Breast epithelium (tissue), 4 donors: ENCODE data around the gene SEC14L5. TPM values are rescaled to one million over a fixed set of nuclear protein-coding genes. Genes with fewer than 3 reads are reported as not detected.

Source experiments
- DNase-seq, 2 donors: peaks; one replicate each; pipeline ENCODE4 v3.0.0-alpha.2; 2019; ENCODE audit warnings: low spot score in 2 of 2
- H3K27ac ChIP-seq, 2 donors: fragments of 200-600 bp; sonication (generic) in 1 of 2; one replicate each; pipeline ENCODE4 v1.5.1; 2016 to 2019; ENCODE audit warnings: mild to moderate bottlenecking in 1 of 2
- H3K27me3 ChIP-seq, 2 donors: fragments of 200-600 bp; sonication (generic) in 1 of 2; one replicate each; pipeline versions ENCODE4 v1.5.1 to v1.6.0; 2017 to 2019; ENCODE audit warnings: control low read depth in 1 of 2, mild to moderate bottlenecking in 1 of 2
- H3K36me3 ChIP-seq: fragments of 200-600 bp; one replicate; pipeline ENCODE4 v1.5.1; 2019
- H3K4me1 ChIP-seq, 2 donors: fragments of 200-600 bp; sonication (generic); one replicate each; pipeline ENCODE4 v1.5.1; 2016 to 2019; ENCODE audit warnings: control low read depth in 1 of 2
- H3K4me3 ChIP-seq, 3 donors: fragments of 200-600 bp; sonication (generic); 1 replicate in 2 of 3; 2 replicates in 1 of 3; pipeline ENCODE4 v1.5.1; 2016 to 2019; ENCODE audit warnings: mild to moderate bottlenecking in 3 of 3, moderate library complexity in 2 of 3
- H3K9me3 ChIP-seq, 2 donors: fragments of 200-600 bp; sonication (generic) in 1 of 2; one replicate each; pipeline ENCODE4 v1.5.1; 2016 to 2019; ENCODE audit warnings: control low read depth in 1 of 2
- CTCF ChIP-seq, 3 donors: fragments of 450-650 bp; IDR thresholded peaks; one replicate each; pipeline ENCODE4 v1.5.1; 2016 to 2017; ENCODE audit warnings: antibody characterized with exemption in 3 of 3, mild to moderate bottlenecking in 3 of 3, moderate library complexity in 3 of 3
- POLR2A ChIP-seq: fragments of 450-650 bp; IDR thresholded peaks from one replicate; pipeline ENCODE4 v1.6.1; 2016; ENCODE audit warnings: antibody characterized with exemption, mild to moderate bottlenecking, moderate library complexity
- POLR2AphosphoS5 ChIP-seq, 3 donors: sonication (generic); formaldehyde crosslinking; IDR thresholded peaks; one replicate each; pipeline ENCODE4 v1.6.1; 2017; ENCODE audit warnings: antibody characterized with exemption in 3 of 3
- intact Hi-C: fragments of 100-400 bp; cut with DNase I; formaldehyde crosslinking; loops from one replicate; pipeline ENCODE4 v1.15.1; 2023; ENCODE audit warnings: low total_unique reads
- total RNA-seq, 3 donors: library from RNA; depleted of rRNA; stranded (reverse); fragments of >200 nt; gene quantifications; one replicate each; pipeline ENCODE4 v1.1.0, GENCODE V29; 2016

The SEC14L5 gene
- total RNA-seq, 3 donors from 2014 or later: 0.33 to 1.3 (median 0.59) TPM

GRCh38 chr16:5004311-5004710 is 46.2 kb downstream of the SEC14L5 start:
- H3K36me3 ChIP-seq: no peaks in the 10 kb centered on the region
- TF ChIP-seq POLR2AphosphoS5 (IDR thresholded peaks at IDR 0.05) (no peak), POLR2A (no peak), CTCF (IDR thresholded peaks at IDR 0.05) (no peak)
- H3K27me3 ChIP-seq: no peaks in the 10 kb centered on the region
- no peak overlapping the region for H3K27ac ChIP-seq
- no peaks in the 10 kb centered on the region for H3K9me3 ChIP-seq
- no peak overlapping the region for H3K4me3 ChIP-seq
- intact Hi-C loops: no loop called here
- H3K4me1 ChIP-seq: no peaks in the 10 kb centered on the region
- no peak for DNase-seq

- TF ChIP-seq CTCF (IDR thresholded peaks at IDR 0.05) (no peak), POLR2A (no peak), POLR2AphosphoS5 (IDR thresholded peaks at IDR 0.05) (no peak)
- Histone ChIP-seq H3K36me3 (no peaks in the 10 kb centered on the region), H3K9me3 (no peaks in the 10 kb centered on the region), H3K27ac (no peak overlapping the region), H3K4me3 (no peak overlapping the region), H3K4me1 (no peaks in the 10 kb centered on the region), H3K27me3 (no peaks in the 10 kb centered on the region)
- intact Hi-C loops: no loop called here
- DNase-seq: no peak
Measured at GRCh38 chr16:5005916-5006315, 47.8 kb downstream of the SEC14L5 start.

GRCh38 chr16:5006348-5007193 is 48.4 kb downstream of the SEC14L5 start:
- H3K27me3 ChIP-seq: no peaks in the 10 kb centered on the region
- intact Hi-C loops: no loop called here
- no peak overlapping the region for H3K4me3 ChIP-seq
- TF ChIP-seq CTCF (IDR thresholded peaks at IDR 0.05) (no peak), POLR2AphosphoS5 (IDR thresholded peaks at IDR 0.05) (no peak), POLR2A (no peak)
- H3K9me3 ChIP-seq: no peaks in the 10 kb centered on the region
- DNase-seq: no peak
- H3K36me3 ChIP-seq: no peaks in the 10 kb centered on the region
- H3K27ac ChIP-seq: no peak overlapping the region
- no peaks in the 10 kb centered on the region for H3K4me1 ChIP-seq

- H3K9me3 ChIP-seq: no peaks in the 10 kb centered on the region
- H3K36me3 ChIP-seq: no peaks in the 10 kb centered on the region
- DNase-seq: no peak
- no peaks in the 10 kb centered on the region for H3K27me3 ChIP-seq
- H3K27ac ChIP-seq: no peak overlapping the region
- no peaks in the 10 kb centered on the region for H3K4me1 ChIP-seq
- TF ChIP-seq POLR2A (no peak), CTCF (IDR thresholded peaks at IDR 0.05) (no peak), POLR2AphosphoS5 (IDR thresholded peaks at IDR 0.05) (no peak)
- no peak overlapping the region for H3K4me3 ChIP-seq
- intact Hi-C loops: no loop called here
Measured at GRCh38 chr16:5007256-5007655, 49.1 kb downstream of the SEC14L5 start.

GRCh38 chr16:5008311-5008731 is 50.2 kb downstream of the SEC14L5 start:
- no peaks in the 10 kb centered on the region for H3K9me3 ChIP-seq
- H3K27me3 ChIP-seq: no peaks in the 10 kb centered on the region
- H3K4me1 ChIP-seq: no peaks in the 10 kb centered on the region
- TF ChIP-seq CTCF (IDR thresholded peaks at IDR 0.05): no peak
- TF ChIP-seq POLR2AphosphoS5 (IDR thresholded peaks at IDR 0.05): no peak
- no peak for TF ChIP-seq POLR2A
- no peak overlapping the region for H3K27ac ChIP-seq
- H3K4me3 ChIP-seq: no peak overlapping the region
- intact Hi-C loops: no loop called here
- H3K36me3 ChIP-seq: no peaks in the 10 kb centered on the region
- no peak for DNase-seq
